OCI-LY7 (cell line): ENCODE data around the gene TNFAIP8L1. TPM values are rescaled to one million over a fixed set of nuclear protein-coding genes. Genes with fewer than 3 reads are reported as not detected.

Experiments
- BruUV-seq: library from RNA; stranded (reverse); fragments of 400-500 nt; replicated peaks from 2 replicates; lab custom pipeline; 2021; lab: Mats Ljungman, UMichigan
- CTCF ChIA-PET: fragments of 300-600 bp; sonication (Branson Sonifier 250); formaldehyde crosslinking; loops from one replicate; lab custom pipeline; 2022; ENCODE audit warnings: antibody characterized with exemption; ENCODE audit not compliant: unreplicated experiment; lab: Charles Lee
- POLR2A ChIA-PET: fragments of 300-600 bp; sonication (Branson Sonifier 250); formaldehyde crosslinking; loops from one replicate; lab custom pipeline; 2022; ENCODE audit warnings: antibody characterized with exemption; lab: Charles Lee
- DNase-seq: peaks from one replicate; pipeline ENCODE4 v3.0.0-alpha.2; 2015; ENCODE audit warnings: low spot score
- H2AFZ ChIP-seq: fragments of 200-600 bp; sonication (generic), shearing (Covaris generic); 2 replicates; pipeline ENCODE4 v1.6.1; 2014; ENCODE audit warnings: mild to moderate bottlenecking, antibody characterized with exemption, low read length, moderate library complexity
- H3K27ac ChIP-seq: fragments of 200-600 bp; sonication (generic); 2 replicates; pipeline ENCODE4 v1.5.1; 2014; ENCODE audit warnings: mixed run types, low read depth, mild to moderate bottlenecking, moderate library complexity, low read length, inconsistent platforms; ENCODE audit not compliant: poor library complexity, severe bottlenecking
- H3K36me3 ChIP-seq: fragments of 200-600 bp; sonication (generic); 2 replicates; pipeline ENCODE4 v1.6.1; 2014; ENCODE audit warnings: mild to moderate bottlenecking, antibody characterized with exemption, low read length, moderate library complexity, mixed read lengths; ENCODE audit not compliant: insufficient read depth
- H3K4me1 ChIP-seq: fragments of 200-600 bp; sonication (generic); 2 replicates; pipeline ENCODE4 v1.5.1; 2014; ENCODE audit warnings: mild to moderate bottlenecking, low read length; ENCODE audit not compliant: insufficient read depth, poor library complexity, severe bottlenecking
- H3K4me2 ChIP-seq: fragments of 200-600 bp; sonication (generic); 2 replicates; pipeline ENCODE4 v1.6.1; 2014; ENCODE audit warnings: mild to moderate bottlenecking, low read length
- H3K4me3 ChIP-seq: fragments of 200-600 bp; sonication (generic); 2 replicates; pipeline ENCODE4 v1.5.1; 2014; ENCODE audit warnings: mild to moderate bottlenecking, low read depth, low read length; ENCODE audit not compliant: poor library complexity, severe bottlenecking
- H3K79me2 ChIP-seq: fragments of 200-600 bp; sonication (generic); 2 replicates; pipeline ENCODE4 v1.6.1; 2016; ENCODE audit warnings: low read depth, mild to moderate bottlenecking, low read length, moderate library complexity, mixed read lengths; ENCODE audit not compliant: insufficient read depth
- H3K9me2 ChIP-seq: fragments of 200-600 bp; sonication (generic); 2 replicates; pipeline ENCODE4 v1.6.1; 2016; ENCODE audit warnings: mild to moderate bottlenecking, low read length, mixed read lengths; ENCODE audit not compliant: insufficient read depth
- H3K9me3 ChIP-seq: fragments of 200-600 bp; sonication (generic); 2 replicates; pipeline ENCODE4 v1.6.1; 2014; ENCODE audit warnings: mild to moderate bottlenecking, mixed run types, low read length, mixed read lengths
- H4K20me1 ChIP-seq: fragments of 200-600 bp; sonication (generic); 2 replicates; pipeline ENCODE4 v1.6.1; 2014; ENCODE audit warnings: mild to moderate bottlenecking, antibody characterized with exemption, low read length, moderate library complexity, mixed read lengths; ENCODE audit not compliant: insufficient read depth
- EZH2phosphoT487 ChIP-seq: fragments of 200-600 bp; sonication (generic); IDR thresholded peaks from 2 replicates; pipeline ENCODE4 v1.6.1; 2018; ENCODE audit warnings: low read depth, borderline replicate concordance, mild to moderate bottlenecking, mixed run types, antibody characterized with exemption, low read length, moderate library complexity, mixed read lengths
- intact Hi-C: fragments of 100-400 bp; cut with micrococcal nuclease; formaldehyde crosslinking; loops from one replicate; pipeline ENCODE4 v1.10.0; 2022; ENCODE audit not compliant: unreplicated experiment
- total RNA-seq, 2 experiments: library from RNA; depleted of rRNA in 1 of 2; stranded (reverse); fragments of >200 nt in 1 of 2; shearing (Covaris generic) in 1 of 2; gene quantifications; 2 replicates each; pipeline ENCODE4 v1.2.3, GENCODE V29; 2014 to 2022
- TF ChIP-seq, protein P1 (sequence below): fragments of 200-600 bp; sonication (generic); conservative IDR thresholded peaks from 2 replicates; pipeline ENCODE4 v1.5.1; 2014; ENCODE audit warnings: mild to moderate bottlenecking, antibody characterized with exemption, low read length, moderate library complexity, mixed read lengths

The TNFAIP8L1 gene
- total RNA-seq, 2 experiments from 2014 or later: 9.0 to 22.7 TPM

DNA sequence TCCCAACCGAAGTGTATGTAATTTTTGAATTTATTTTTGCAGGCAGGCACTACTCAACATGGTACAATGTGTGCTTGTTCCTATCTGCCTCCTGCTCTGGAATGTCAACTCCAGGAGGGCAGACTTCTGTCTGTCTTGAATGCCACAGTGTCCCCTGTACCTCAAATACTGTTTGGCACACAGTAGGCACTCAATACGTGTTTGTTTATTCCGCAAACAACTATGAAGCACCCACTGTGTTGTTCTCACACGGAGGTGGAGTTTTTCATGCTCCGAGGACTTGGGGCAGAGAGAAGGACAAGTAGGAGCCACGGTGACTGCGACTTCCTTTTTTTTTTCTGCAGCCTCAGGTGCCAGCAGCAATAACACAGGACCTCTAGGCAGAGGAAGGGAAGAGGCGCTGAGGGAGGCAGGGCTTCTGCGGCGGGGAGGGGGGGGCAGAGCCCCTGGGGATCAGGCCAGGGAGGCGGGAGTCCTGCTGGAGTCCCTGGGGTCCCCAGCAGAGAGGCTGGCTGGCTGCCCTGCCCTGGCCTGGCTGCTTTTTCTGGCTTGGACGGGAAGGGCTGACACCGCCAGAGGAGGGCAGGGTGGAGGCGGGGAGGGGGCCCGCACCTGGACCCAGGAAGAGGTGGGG is 29.3 kb upstream of the TNFAIP8L1 start:
- Histone ChIP-seq H3K9me3 (no peaks in the 10 kb centered on the region), H4K20me1 (no peaks in the 10 kb centered on the region), H3K4me2 (peak overlapping the region; percentile 30), H3K9me2 (no peaks in the 10 kb centered on the region), H3K79me2 (no peaks in the 10 kb centered on the region), H2AFZ (no peak overlapping the region), H3K36me3 (no peaks in the 10 kb centered on the region), H3K27ac (no peak overlapping the region), H3K4me1 (peaks cover 8% of the 10 kb centered on the region), H3K4me3 (no peak overlapping the region)
- BruUV-seq: no TSS peak
- TF ChIP-seq, protein P1, sequence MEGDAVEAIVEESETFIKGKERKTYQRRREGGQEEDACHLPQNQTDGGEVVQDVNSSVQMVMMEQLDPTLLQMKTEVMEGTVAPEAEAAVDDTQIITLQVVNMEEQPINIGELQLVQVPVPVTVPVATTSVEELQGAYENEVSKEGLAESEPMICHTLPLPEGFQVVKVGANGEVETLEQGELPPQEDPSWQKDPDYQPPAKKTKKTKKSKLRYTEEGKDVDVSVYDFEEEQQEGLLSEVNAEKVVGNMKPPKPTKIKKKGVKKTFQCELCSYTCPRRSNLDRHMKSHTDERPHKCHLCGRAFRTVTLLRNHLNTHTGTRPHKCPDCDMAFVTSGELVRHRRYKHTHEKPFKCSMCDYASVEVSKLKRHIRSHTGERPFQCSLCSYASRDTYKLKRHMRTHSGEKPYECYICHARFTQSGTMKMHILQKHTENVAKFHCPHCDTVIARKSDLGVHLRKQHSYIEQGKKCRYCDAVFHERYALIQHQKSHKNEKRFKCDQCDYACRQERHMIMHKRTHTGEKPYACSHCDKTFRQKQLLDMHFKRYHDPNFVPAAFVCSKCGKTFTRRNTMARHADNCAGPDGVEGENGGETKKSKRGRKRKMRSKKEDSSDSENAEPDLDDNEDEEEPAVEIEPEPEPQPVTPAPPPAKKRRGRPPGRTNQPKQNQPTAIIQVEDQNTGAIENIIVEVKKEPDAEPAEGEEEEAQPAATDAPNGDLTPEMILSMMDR: no peak
- TF ChIP-seq EZH2phosphoT487: no peak
- POLR2A ChIA-PET: interaction anchor here (0.7 kb wide), 1 partner anchor 1916 kb away, joined by 7 read pairs; no protein-coding TSS in a partner anchor
- intact Hi-C loops: no loop called here
- CTCF ChIA-PET: no interaction called here
- DNase-seq: peak; percentile 38

DNA sequence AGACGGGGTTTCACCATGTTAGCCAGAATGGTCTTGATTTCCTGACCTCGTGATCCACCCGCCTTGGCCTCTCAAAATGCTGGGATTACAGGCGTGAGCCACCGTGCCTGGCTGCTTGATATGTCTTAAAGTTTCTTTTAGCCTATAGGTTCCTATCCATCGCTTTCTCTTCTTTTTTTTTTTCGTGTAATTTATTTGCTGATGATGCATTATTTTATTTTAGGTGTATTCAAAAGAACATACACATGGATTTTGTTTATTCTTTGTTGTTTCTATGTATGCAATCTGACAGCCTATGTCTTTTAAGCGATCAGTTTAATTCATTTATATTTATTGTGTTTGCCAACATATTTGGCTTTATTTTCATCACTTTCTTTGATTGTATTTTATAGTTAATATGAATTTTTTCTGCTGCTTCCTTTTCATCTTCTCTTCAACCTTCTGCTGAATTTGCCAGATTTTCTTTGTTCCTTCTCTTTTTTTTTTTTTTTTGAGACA is 26.0 kb upstream of the TNFAIP8L1 start:
- ChIA-PET CTCF (no interaction called here), POLR2A (no interaction called here)
- TF ChIP-seq, protein P1: no peak
- H3K79me2 ChIP-seq: no peaks in the 10 kb centered on the region
- H3K4me3 ChIP-seq: no peak overlapping the region
- no peak for DNase-seq
- H3K27ac ChIP-seq: no peak overlapping the region
- H2AFZ ChIP-seq: no peak overlapping the region
- H3K9me2 ChIP-seq: no peaks in the 10 kb centered on the region
- H4K20me1 ChIP-seq: no peaks in the 10 kb centered on the region
- intact Hi-C loops: no loop called here
- H3K9me3 ChIP-seq: no peaks in the 10 kb centered on the region
- H3K4me1 ChIP-seq: peaks cover 8% of the 10 kb centered on the region
- H3K4me2 ChIP-seq: no peak overlapping the region
- H3K36me3 ChIP-seq: no peaks in the 10 kb centered on the region
- BruUV-seq: no TSS peak

DNA sequence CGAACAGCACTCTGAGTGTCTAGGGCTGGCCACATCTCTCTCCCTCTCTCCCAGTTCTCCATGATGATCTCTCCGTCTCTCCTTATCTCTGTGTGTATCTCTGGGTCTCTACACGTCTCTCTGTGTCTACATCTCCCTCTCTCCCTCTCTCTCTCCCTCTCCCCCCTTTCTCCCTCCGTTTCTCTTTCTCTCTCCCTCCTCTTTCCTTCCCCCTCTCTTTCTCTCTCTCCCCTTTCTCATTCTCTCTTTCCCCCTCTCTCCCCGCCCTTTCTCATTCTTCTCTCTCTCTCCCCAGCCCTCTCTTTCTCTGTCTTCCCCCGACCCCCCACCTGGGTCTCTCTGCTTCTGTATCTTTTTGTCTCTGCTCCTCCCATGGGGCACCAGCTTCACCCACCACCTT is 21.3 kb upstream of the TNFAIP8L1 start:
- POLR2A ChIA-PET: no interaction called here
- intact Hi-C loops: no loop called here
- Histone ChIP-seq H3K9me3 (no peaks in the 10 kb centered on the region), H4K20me1 (no peaks in the 10 kb centered on the region), H3K27ac (no peak overlapping the region), H3K4me3 (no peak overlapping the region), H2AFZ (no peak overlapping the region), H3K4me1 (no peaks in the 10 kb centered on the region), H3K9me2 (no peaks in the 10 kb centered on the region), H3K4me2 (no peak overlapping the region), H3K36me3 (no peaks in the 10 kb centered on the region), H3K79me2 (no peaks in the 10 kb centered on the region)
- no TSS peak for BruUV-seq
- CTCF ChIA-PET: no interaction called here
- TF ChIP-seq, protein P1: no peak
- no peak for TF ChIP-seq EZH2phosphoT487
- no peak for DNase-seq
